T-helper 1 cell treated with Interleukin-12 subunit alpha and Interleukin-12 subunit beta and Interleukin-4 antibody, amounts not matched to agents 30 μg/mL and 1 μg/mL, for 36 hours (primary cell): ENCODE results near the gene MRFAP1L1.

ENCODE experiments used
- H3K27ac Mint-ChIP-seq: one replicate; pipeline ENCODE4 v1.8.0; 2021; ENCODE audit warnings: mild to moderate bottlenecking, mixed read lengths
- H3K27me3 Mint-ChIP-seq: one replicate; pipeline ENCODE4 v1.8.0; 2021; ENCODE audit warnings: low read depth, mixed read lengths
- H3K36me3 Mint-ChIP-seq: one replicate; pipeline ENCODE4 v1.8.0; 2021; ENCODE audit warnings: low read depth, mixed read lengths
- H3K4me1 Mint-ChIP-seq: one replicate; pipeline ENCODE4 v1.8.0; 2021; ENCODE audit warnings: low read depth, mixed read lengths
- H3K4me3 Mint-ChIP-seq: one replicate; pipeline ENCODE4 v1.8.0; 2021; ENCODE audit warnings: mild to moderate bottlenecking, moderate library complexity, mixed read lengths
- H3K9me3 Mint-ChIP-seq: one replicate; pipeline ENCODE4 v1.8.0; 2021; ENCODE audit warnings: mixed read lengths

MRFAP1L1 gene

DNA sequence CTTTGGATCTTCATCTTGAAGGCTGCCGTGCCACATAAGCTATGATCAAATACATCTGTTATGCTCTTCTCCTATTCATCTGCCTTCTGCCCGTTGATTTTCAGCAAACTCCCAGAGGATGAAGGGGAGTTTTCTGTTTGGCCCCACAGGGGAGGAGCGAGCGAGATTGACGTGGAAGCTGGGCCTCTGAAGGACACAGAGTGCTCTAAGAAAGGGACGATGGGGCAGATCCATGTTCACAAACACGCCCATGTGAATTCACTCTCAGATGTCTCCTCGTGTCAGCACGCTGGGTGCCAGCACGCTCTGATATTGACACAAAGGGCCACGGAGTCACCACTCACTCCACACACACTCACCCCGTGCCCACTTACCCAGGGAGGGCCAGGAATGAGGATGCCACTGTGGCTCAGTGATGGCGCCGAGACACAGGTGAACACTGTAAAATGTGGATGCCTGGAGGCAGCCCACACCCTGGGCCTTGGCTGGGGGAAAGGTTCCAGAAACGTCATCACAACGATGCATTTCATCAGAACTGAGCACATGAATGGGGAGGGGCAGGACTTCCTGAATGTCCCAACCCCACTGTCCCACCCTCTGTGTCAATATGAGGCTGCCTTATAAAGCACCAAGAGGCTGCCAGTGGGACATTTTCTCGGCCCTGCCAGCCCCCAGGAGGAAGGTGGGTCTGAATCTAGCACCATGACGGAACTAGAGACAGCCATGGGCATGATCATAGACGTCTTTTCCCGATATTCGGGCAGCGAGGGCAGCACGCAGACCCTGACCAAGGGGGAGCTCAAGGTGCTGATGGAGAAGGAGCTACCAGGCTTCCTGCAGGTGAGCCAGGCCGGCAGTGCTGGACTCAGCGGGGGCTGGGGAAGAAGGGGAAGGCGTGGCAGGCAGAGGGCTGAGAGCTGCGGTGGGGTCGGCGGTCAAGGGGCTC, 16.2 kb downstream of the MRFAP1L1 start, which contains the start of gene S100P:
S100P (plus strand) TSS at position 648 of the 946 bp plus-strand sequence; CDS start at position 703, 55 bp downstream.
- Mint-ChIP-seq H3K9me3 (no peaks in the 10 kb centered on the region), H3K4me3 (peak within 1 kb of the TSS; percentile 81), H3K27me3 (no peaks in the 10 kb centered on the region), H3K4me1 (peaks cover 68% of the 10 kb centered on the region), H3K36me3 (peaks cover 17% of the 10 kb centered on the region), H3K27ac (peak within 1 kb of the TSS; percentile 100)

- Mint-ChIP-seq H3K27me3 (no peaks in the 10 kb centered on the region), H3K36me3 (peaks cover 21% of the 10 kb centered on the region), H3K4me3 (no peak overlapping the region), H3K9me3 (no peaks in the 10 kb centered on the region), H3K4me1 (peaks cover 70% of the 10 kb centered on the region), H3K27ac (peak overlapping the region; percentile 85)
Measured at GRCh38 chr4:6692806-6693205, 16.9 kb downstream of the MRFAP1L1 start.

GRCh38 chr4:6692379-6692778, 17.3 kb downstream of the MRFAP1L1 start:
- Mint-ChIP-seq H3K9me3 (no peaks in the 10 kb centered on the region), H3K36me3 (peaks cover 23% of the 10 kb centered on the region), H3K27ac (peak overlapping the region; percentile 85), H3K4me3 (no peak overlapping the region), H3K27me3 (no peaks in the 10 kb centered on the region), H3K4me1 (peaks cover 74% of the 10 kb centered on the region)

- H3K4me3 Mint-ChIP-seq, result peak overlapping the region; percentile 90
- H3K4me1 Mint-ChIP-seq, result peaks cover 62% of the 10 kb centered on the region
Measured at GRCh38 chr4:6689506-6689960, 20.1 kb downstream of the MRFAP1L1 start.

GRCh38 chr4:6688879-6689505, 20.7 kb downstream of the MRFAP1L1 start:
- Mint-ChIP-seq H3K27ac (peak overlapping the region; percentile 96), H3K9me3 (no peaks in the 10 kb centered on the region), H3K4me1 (peaks cover 59% of the 10 kb centered on the region)

More at GRCh38 chr4:6689506-6689960, 20.1 kb downstream of the MRFAP1L1 start:
- H3K36me3 Mint-ChIP-seq, result peaks cover 29% of the 10 kb centered on the region
- H3K9me3 Mint-ChIP-seq, result no peaks in the 10 kb centered on the region
- H3K27me3 Mint-ChIP-seq, result no peaks in the 10 kb centered on the region
- peak overlapping the region; percentile 96 for H3K27ac Mint-ChIP-seq

DNA sequence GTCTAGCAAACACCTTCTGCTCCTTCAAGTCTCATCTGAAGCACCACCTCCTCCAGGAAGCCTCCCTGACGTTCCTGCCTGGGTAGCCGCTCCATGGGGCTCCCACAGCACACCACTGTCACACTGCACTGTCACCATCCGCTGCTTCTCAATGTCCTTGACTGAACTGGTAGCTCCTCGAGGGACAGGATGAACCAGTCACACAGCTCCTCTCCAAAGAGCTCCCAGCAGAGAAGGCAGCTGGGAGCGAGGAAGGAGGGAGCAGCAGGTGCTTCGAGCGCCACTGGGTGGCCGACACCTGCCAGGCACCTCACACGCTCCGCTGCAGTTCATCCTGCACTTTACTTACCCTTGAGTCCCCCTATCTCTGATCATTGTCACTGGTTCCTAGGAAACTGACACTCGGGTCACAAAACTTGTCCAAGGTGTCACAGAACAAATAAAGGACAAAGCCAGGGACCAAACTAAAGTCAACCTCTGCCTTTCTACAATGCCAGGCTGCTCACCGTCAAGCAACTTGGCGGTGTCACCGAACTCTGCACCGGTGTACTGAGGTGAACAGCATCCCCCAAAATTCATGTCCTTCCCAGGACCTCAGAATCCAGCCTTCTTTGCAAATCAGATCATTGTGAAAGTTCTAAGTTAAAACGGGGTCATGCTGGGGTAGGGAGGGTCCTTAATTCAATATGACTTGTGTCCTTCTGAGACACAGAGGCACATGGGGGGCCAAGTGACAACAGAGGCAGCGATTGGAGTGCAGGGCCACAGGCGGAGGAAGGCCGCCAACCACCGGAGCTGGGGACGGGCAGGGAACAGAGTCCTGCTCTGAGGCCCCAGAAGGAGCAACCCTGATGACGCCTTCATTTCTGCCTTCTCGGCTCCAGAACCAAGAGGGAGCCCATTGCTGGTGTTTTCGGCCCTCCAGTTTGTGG, 21.5 kb downstream of the MRFAP1L1 start:
- no peaks in the 10 kb centered on the region for H3K9me3 Mint-ChIP-seq
- no peaks in the 10 kb centered on the region for H3K27me3 Mint-ChIP-seq
- H3K4me1 Mint-ChIP-seq, result peaks cover 55% of the 10 kb centered on the region
- H3K27ac Mint-ChIP-seq, result peak overlapping the region; percentile 96
- peak overlapping the region; percentile 90 for H3K4me3 Mint-ChIP-seq
- peaks cover 28% of the 10 kb centered on the region for H3K36me3 Mint-ChIP-seq

More at GRCh38 chr4:6688879-6689505, 20.7 kb downstream of the MRFAP1L1 start:
- H3K27me3 Mint-ChIP-seq, result no peaks in the 10 kb centered on the region
- H3K36me3 Mint-ChIP-seq, result peaks cover 29% of the 10 kb centered on the region
- peak overlapping the region; percentile 90 for H3K4me3 Mint-ChIP-seq

- Mint-ChIP-seq H3K27ac (no peak overlapping the region), H3K4me1 (peaks cover 50% of the 10 kb centered on the region), H3K4me3 (no peak overlapping the region), H3K27me3 (no peaks in the 10 kb centered on the region), H3K36me3 (peaks cover 28% of the 10 kb centered on the region), H3K9me3 (no peaks in the 10 kb centered on the region)
Measured at GRCh38 chr4:6686104-6686787, 23.4 kb downstream of the MRFAP1L1 start.

DNA sequence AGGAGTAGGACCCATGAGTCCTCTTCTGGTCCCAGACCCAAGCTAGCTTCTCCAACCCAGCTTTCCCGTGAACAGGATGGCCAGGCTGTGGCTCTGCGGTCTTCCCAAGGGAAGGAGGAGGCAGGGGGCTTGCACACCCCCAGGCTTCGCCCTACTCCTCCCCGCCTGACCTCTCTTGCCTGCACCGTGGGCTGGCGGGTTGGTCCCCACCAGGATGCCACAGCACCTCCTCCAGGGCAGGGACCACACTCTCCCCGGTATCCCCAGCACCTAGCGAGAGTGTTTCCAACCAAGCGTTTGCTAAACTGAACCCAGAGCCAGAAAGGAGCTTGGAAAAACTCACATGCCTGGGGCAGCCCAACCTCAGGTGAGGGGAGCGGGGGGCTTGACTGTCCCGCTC, 25.0 kb downstream of the MRFAP1L1 start:
- no peak overlapping the region for H3K27ac Mint-ChIP-seq
- H3K4me1 Mint-ChIP-seq, result peaks cover 37% of the 10 kb centered on the region
- no peaks in the 10 kb centered on the region for H3K27me3 Mint-ChIP-seq
- no peak overlapping the region for H3K4me3 Mint-ChIP-seq
- H3K36me3 Mint-ChIP-seq, result peaks cover 35% of the 10 kb centered on the region
- H3K9me3 Mint-ChIP-seq, result no peaks in the 10 kb centered on the region

- Mint-ChIP-seq H3K4me3 (no peak overlapping the region), H3K9me3 (no peaks in the 10 kb centered on the region), H3K27me3 (no peaks in the 10 kb centered on the region), H3K27ac (no peak overlapping the region), H3K36me3 (peaks cover 36% of the 10 kb centered on the region), H3K4me1 (peaks cover 30% of the 10 kb centered on the region)
Measured at GRCh38 chr4:6682862-6683590, 26.6 kb downstream of the MRFAP1L1 start.

DNA sequence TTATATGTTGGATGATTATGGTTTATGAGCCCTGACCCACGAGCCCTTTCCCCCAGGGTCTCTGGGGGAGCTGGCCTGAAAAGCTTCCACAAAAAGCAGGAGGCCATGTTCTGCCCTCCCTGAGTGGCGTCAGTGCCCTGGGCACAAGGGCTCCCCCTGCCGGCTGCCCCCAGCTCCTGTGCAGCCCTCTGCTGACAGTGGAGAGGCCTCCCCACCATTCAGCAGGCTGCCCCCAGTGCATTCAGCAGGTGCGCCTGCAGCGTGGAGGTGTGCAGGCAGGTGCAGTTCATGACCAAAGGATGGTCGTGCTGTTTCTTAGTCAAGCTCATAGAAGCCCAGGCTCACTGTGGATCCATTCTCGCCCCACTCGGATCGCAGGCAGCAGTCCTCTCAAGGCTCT, 28.5 kb downstream of the MRFAP1L1 start:
- H3K9me3 Mint-ChIP-seq, result no peaks in the 10 kb centered on the region
- H3K27ac Mint-ChIP-seq, result no peak overlapping the region
- H3K36me3 Mint-ChIP-seq, result peaks cover 36% of the 10 kb centered on the region
- H3K4me1 Mint-ChIP-seq, result peaks cover 30% of the 10 kb centered on the region
- no peaks in the 10 kb centered on the region for H3K27me3 Mint-ChIP-seq
- H3K4me3 Mint-ChIP-seq, result no peak overlapping the region

DNA sequence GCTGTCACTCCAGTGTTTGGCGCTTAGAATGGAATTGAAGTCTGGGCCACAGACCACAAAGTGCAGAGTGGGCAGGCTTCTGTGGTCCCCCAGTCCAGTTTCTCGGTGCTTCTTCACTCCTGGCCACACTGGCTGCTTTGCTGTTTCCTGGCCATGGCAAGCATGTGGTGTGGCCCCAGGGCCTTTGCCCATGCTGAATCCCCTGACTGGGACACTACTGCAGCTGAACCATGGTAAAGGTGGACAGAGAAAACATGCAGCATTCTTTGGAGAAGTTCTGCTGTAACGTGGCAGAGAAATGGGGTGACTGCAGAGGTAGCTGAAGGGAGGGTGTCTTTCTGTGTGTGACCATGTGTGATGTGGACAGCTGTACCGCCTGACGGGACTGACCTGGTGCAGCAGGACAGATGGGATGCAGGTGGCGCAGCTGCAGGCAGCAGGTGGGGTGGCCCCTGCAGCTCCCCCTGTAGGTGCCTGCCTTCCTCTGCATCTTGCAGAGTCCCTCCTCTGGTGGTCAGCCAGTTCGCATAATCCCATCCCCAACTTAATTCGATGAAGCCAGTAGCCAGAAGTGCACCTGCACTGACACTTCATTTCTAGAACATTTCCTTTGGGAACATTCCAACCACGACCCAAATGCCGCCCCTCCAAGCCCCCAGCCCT, 29.2 kb downstream of the MRFAP1L1 start:
- Mint-ChIP-seq H3K4me3 (no peak overlapping the region), H3K27me3 (no peaks in the 10 kb centered on the region), H3K9me3 (no peaks in the 10 kb centered on the region), H3K4me1 (peaks cover 33% of the 10 kb centered on the region), H3K27ac (no peak overlapping the region), H3K36me3 (peaks cover 43% of the 10 kb centered on the region)

DNA sequence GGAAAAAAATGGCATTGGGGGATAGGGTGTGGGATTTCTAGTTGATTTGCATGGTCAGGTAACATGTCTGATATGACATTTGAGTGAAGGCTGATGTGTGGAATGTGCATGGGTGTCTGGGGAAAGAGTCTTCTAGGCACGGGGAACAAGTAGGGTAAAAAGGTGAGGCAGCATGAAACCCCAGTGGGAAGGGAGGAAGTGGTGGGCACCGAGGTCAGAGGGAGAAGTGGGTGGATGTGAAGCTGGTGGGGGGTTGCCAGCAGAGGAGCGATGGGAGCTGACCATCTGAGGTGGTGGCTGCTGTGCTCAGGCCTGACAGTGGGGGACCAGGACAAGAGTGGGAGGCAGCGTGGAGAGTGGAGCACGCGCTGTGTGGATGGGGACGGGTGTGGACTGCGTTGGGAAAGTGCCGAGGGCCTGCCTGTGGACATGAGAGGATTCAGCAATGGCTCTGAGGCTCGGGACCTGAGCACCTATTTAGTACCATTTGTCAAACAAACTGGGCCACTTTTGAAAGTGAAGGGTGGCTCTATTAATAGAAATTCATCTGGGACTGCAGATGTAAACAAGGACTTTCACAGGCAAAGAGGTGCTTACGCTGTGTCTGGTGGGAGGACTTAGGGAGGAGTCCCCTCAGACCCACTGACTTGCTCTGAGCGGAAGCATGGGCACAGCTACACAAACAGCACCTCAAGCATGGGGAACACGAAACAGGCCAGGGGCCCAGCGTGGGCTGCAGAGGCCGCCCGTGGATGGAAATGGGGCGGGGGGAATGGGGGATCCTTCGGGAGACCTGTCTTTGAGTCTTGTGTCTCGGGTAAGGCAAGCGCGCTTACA, 32.7 kb downstream of the MRFAP1L1 start:
- Mint-ChIP-seq H3K36me3 (peaks cover 55% of the 10 kb centered on the region), H3K27ac (peak overlapping the region; percentile 31), H3K4me3 (peak overlapping the region; percentile 97), H3K27me3 (no peaks in the 10 kb centered on the region), H3K4me1 (peaks cover 46% of the 10 kb centered on the region), H3K9me3 (no peaks in the 10 kb centered on the region)
